HG02759 (cell line): Measurements from ENCODE around the gene PAK2.
"Not testable (repeated sequence)": the region's sequence is repeated elsewhere in the genome, so short reads cannot be mapped to it uniquely, and the experiment has no call there.

ENCODE experiments used
- ATAC-seq: cut with Tn5 transposase; IDR thresholded peaks from one replicate; pipeline ENCODE4 v1.9.1; 2021; ENCODE audit warnings: mild to moderate bottlenecking, moderate library complexity; ENCODE audit not compliant: unreplicated experiment

PAK2 gene

DNA sequence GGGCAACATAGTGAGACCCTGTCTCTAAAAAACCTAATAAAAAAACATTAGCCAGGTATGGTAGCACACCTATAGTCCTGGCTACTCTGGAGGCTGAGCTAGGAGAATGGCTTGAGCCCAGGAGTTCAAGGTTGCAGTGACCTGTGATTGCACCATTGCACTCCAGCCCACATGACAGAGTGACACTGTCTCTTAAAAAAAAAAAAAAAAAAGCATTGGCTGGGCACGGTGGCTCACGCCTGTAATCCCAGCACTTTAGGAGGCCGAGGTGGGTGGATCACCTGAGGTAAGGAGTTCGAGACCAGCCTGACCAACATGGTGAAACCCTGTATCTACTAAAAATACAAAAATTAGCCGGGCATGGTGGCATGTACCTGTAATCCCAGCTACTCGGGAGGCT is 99.7 kb downstream of the PAK2 start:
- not testable (repeated sequence) for ATAC-seq

GRCh38 chr3:196842567-196843434 is 103.1 kb downstream of the PAK2 start:
- no peak for ATAC-seq

DNA sequence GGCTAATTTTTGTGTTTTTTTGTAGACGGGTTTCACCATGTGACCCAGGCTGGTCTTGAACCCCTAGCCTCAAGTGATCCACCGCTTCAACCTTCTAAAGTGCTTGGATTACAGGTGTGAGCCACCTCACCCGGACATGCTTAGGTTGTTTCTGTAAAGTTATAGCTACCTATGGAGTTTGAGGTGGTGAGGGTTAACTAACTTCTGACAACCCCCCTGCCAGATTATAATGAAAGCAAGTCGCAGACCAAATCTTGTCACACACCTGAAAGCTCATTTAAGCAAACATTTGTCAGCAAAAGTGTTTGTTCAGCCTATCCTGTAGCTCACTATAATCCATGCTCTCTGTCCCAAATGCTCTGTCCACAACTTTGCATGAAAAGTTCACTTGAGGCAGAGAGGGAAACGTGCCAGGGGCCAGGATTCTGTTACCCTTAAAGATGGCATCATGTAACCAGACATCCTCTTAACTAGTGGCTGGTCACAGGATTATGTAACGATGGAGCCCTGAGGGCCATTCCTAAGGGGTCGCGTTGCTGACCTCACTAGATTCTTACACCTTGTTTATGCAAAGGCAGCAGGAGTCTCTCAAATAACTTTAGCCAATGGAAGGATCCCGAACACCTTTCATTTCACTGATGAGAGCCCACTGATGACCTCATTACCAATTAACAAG is 103.9 kb downstream of the PAK2 start:
- ATAC-seq: no peak

- not testable (repeated sequence) for ATAC-seq
Observed at GRCh38 chr3:196844235-196845219, 104.9 kb downstream of the PAK2 start.

DNA sequence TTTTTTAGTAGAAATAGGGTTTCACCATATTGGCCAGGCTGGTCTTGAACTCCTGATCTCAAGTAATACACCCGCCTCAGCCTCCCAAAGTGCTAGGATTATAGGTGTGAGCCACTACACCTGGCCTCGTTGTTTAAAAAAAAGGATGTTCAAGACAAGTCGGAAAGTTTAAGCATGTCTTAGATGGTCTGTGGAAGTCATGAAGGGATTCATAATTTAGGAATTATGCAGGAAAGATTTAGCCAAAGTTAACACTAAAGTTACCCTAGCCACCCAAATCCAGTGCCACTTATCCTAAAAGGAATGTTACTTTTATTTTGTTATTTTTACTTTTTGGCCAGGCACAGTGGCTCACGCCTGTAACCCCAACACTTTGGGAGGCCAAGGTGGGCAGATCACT is 108.7 kb downstream of the PAK2 start:
- not testable (repeated sequence) for ATAC-seq

DNA sequence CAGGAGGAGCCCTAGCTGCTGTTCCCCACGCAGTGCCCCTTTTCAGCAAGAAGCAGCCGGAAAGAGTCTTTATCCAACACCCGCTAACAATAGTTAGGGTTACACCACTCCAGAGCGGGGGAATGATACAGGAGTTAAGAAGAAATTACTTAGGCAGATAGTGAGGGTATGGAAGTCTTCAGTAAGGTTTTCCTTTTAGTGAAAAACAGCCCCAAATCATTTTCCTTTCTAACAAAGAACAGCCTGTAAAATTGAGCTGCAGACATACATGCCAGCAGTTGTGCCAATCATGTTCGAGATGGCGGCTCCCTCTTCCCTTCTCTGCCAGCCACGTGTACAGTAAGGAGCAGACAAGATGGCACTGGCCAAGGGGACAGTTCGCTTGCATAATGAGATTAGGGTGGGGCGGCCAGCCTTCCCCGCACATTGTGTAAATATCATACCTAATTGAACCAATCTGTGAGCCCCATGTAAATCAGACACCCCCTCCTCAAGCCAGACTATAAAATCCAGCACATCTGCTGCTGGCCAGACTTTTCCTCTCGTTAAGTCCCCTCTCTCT is 109.6 kb downstream of the PAK2 start:
- ATAC-seq: no peak

GRCh38 chr3:196863000-196863399 is 123.3 kb downstream of the PAK2 start:
- ATAC-seq: not testable (repeated sequence)

DNA sequence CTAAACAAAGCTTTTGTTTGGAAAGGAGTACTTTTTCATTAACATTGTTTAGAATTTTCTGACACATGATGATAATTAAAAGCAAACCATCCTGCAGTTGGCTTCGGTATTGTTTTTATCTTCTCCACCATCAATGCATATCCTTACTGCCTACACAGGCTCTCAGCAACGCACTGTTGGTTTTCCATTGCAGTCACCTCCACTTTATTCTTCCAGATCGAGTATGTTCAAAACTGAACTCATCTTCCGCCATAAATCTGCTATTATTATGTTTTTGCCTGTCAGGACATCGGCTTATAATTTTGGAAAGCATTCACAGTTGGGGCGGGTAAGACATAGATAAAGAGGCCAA is 127.5 kb downstream of the PAK2 start:
- no peak for ATAC-seq

- peak; percentile 93 for ATAC-seq
Observed at GRCh38 chr3:196867507-196868296, 128.0 kb downstream of the PAK2 start, which contains the start of gene SENP5. Gene SENP5 (plus strand): TSS chr3:196867920. CDS start chr3:196885182, 17,262 bp downstream.

DNA sequence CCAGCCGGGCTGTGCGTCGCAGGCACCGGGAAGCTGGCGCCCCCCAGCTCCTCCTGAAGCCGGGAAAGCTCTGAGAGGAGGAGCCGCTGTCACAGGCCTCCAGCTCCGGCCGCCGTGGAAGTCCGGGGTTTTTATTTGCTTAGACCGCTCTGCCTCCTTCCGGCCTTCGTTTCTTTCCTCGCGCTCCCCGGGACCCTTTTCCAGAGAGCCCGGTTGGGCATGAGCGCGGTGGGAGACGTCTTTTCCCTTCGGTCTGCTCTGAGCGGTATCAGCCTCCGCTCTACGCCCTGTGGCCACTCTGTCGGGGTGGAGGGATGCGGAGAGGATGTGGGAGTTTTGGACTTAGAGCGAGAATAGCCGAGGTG is 128.6 kb downstream of the PAK2 start:
- peak; percentile 34 for ATAC-seq

DNA sequence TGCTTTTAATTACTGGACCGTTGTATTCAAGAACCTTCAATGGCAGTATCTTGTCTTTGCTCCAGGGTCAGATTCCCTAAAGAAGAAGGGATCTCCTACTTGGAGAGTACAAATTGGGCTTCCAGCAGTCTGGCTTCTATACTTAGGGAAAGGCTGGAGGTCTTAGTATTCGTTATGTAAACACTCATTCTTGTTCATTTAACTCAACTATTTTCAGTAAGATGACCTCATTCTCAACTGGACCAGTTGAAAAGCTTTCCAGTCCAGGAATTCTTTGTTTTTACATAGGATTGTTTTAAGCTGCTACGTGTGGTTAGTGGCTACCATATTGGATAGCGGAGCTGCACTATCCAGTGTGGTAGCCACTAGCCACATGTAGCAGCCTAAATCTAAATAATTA is 132.7 kb downstream of the PAK2 start:
- ATAC-seq: no peak

DNA sequence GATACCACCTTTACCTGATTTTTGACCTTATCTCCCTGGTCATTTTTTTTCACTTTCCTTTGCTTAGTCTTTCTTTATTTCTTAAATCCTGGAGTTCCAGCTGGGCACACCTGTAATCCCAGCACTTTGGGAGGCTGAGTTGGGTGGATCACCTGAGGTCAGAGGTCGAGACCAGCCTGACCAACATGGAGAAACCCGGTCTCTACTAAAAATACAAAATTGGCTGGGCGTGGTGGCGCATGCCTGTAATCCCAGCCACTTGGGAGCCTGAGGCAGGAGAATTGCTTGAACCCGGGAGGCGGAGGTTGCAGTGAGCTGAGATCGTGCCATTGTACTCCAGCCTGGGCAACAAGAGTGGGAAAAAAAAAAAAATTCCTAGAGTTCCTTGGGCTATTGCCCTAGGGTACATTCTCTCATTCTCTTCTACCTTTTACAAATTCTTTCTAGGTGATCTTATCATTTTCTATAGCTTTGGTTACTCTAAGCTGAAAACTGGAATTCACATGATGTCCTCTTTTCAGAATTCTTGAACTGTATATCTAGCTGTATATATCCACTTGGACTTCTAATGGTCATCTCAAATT is 134.9 kb downstream of the PAK2 start:
- ATAC-seq: not testable (repeated sequence)

DNA sequence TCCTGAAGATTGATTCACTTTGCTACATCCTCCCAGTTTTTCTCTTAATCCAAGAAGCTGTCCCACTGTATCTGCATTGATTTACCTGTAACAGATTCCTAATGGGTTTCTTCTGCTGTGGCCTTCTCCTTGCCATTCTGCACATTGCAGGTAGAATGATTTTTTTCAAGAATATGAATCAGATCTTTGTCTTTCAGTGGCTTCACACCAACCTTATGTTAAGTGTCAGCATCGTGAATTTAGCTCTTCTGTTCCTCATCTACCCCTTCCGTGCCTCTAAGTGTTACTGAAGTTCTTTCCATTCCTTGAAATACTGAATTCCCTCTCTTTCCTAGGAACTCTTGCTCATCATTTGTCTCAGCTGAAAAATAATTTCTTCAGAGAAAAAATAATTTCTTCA is 135.6 kb downstream of the PAK2 start:
- no peak for ATAC-seq
